ENCODE results near the gene CDH5. TPM values are rescaled to one million over a fixed set of nuclear protein-coding genes. Genes with fewer than 3 reads are reported as not detected.

The CDH5 gene
- polyA plus RNA-seq, 1 donor (not counting 4 experiments of a cell fraction or from before 2014, with no cell fraction given) = 0.05 TPM

DNA sequence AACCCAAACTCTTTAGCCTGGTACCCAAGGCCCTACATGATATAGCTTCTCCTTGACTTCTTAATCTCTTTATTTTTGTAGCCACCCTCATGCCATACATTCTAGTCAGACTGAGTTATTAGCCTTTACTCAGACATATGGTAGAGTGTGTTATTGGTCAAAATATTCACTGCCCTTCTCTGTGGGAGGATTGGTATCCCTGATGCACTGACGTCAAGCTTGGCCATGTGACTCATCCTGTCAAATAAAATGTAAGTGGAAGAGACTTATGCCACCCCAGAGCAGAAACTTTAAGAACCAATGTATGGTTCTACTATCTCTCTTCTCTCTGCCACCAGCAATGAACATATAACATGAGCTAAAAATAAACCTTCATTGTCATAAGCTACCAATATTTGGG, 48.4 kb downstream of the CDH5 start:
- dilution Hi-C loops (cut with MboI; ENCODE audit: extremely low pct_ligation_motif_present, low sequenced_read_pairs) = no loop called here
- DNase-seq (ENCODE audit: low read depth, low spot score) = no peak
- no peaks in the 10 kb centered on the region for H3K79me2 ChIP-seq (ENCODE audit: control insufficient read depth, insufficient read depth, low read length)

DNA sequence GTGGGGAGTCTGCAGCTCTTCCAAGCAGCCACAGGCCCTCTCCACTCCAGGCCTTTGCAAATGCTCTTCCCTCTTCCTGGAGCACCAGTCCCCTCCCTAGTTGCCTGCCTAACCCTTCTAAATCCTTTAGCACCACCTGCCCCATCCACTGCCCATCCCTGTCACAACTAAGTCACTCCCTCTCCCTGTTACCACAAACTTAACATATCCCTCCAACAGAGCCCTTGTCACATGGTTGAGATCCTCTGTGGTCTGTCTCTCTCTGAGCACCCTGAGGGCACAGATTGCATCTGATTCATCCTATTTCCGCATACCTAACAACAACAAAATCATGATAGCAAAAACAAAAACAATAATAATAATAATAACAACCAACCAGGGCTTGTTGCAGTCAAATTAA, 49.6 kb downstream of the CDH5 start:
- no peak overlapping the region for H3K4me3 ChIP-seq (ENCODE audit: control insufficient read depth in 2 of 3, extremely low read depth in 1 of 3, insufficient read depth in 2 of 3, low read depth in 1 of 3, low read length in 3 of 3)
- H3K27me3 ChIP-seq (ENCODE audit: control insufficient read depth, extremely low read depth, insufficient read depth, low read length) = no peaks in the 10 kb centered on the region
- no peak for DNase-seq (ENCODE audit: low read depth, low spot score)
- TF ChIP-seq CTCF (optimal IDR thresholded peaks at IDR 0.05 in 1 of 3, IDR thresholded peaks at IDR 0.05 in 1 of 3, conservative IDR thresholded peaks at IDR 0.05 in 1 of 3; ENCODE audit: extremely low read depth in 1 of 3, insufficient read depth in 2 of 3, low read length in 3 of 3) = no peak
- TF ChIP-seq EZH2 (IDR thresholded peaks at IDR 0.05; ENCODE audit: low read length) = no peak
- H3K4me2 ChIP-seq (ENCODE audit: control insufficient read depth, extremely low read depth, insufficient read depth, low read depth, low read length) = no peak overlapping the region
- no peak for FAIRE-seq
- no peak overlapping the region for H2AFZ ChIP-seq (ENCODE audit: control insufficient read depth, low read length)
- H3K79me2 ChIP-seq (ENCODE audit: control insufficient read depth, insufficient read depth, low read length) = no peaks in the 10 kb centered on the region
- no peaks in the 10 kb centered on the region for H3K9me3 ChIP-seq (ENCODE audit: control insufficient read depth, low read depth, low read length)
- H3K36me3 ChIP-seq (ENCODE audit: control insufficient read depth in 2 of 2, extremely low read depth in 1 of 2, insufficient read depth in 2 of 2, low read length in 2 of 2) = no peaks in the 10 kb centered on the region
- H4K20me1 ChIP-seq (ENCODE audit: control insufficient read depth, extremely low read depth, insufficient read depth, low read length) = no peaks in the 10 kb centered on the region
- H3K27ac ChIP-seq (ENCODE audit: control insufficient read depth, insufficient read depth, low read length) = no peak overlapping the region
- dilution Hi-C loops (cut with MboI; ENCODE audit: extremely low pct_ligation_motif_present, low sequenced_read_pairs) = no loop called here
- no peaks in the 10 kb centered on the region for H3K9me1 ChIP-seq (ENCODE audit: control insufficient read depth, extremely low read depth, insufficient read depth, low read length)
- H3K9ac ChIP-seq (ENCODE audit: control insufficient read depth, extremely low read depth, insufficient read depth, low read length) = no peak overlapping the region
- peaks cover 11% of the 10 kb centered on the region for H3K4me1 ChIP-seq (ENCODE audit: control insufficient read depth, extremely low read depth, insufficient read depth, low read length)

More for the DNA sequence above, 48.4 kb downstream of the CDH5 start:
- Histone ChIP-seq H3K36me3 (ENCODE audit: control insufficient read depth in 2 of 2, extremely low read depth in 1 of 2, insufficient read depth in 2 of 2, low read length in 2 of 2) (no peaks in the 10 kb centered on the region), H3K9me1 (ENCODE audit: control insufficient read depth, extremely low read depth, insufficient read depth, low read length) (no peaks in the 10 kb centered on the region), H3K9me3 (ENCODE audit: control insufficient read depth, low read depth, low read length) (no peaks in the 10 kb centered on the region), H4K20me1 (ENCODE audit: control insufficient read depth, extremely low read depth, insufficient read depth, low read length) (no peaks in the 10 kb centered on the region), H3K4me3 (ENCODE audit: control insufficient read depth in 2 of 3, extremely low read depth in 1 of 3, insufficient read depth in 2 of 3, low read depth in 1 of 3, low read length in 3 of 3) (no peak overlapping the region), H3K27me3 (ENCODE audit: control insufficient read depth, extremely low read depth, insufficient read depth, low read length) (no peaks in the 10 kb centered on the region), H3K9ac (ENCODE audit: control insufficient read depth, extremely low read depth, insufficient read depth, low read length) (no peak overlapping the region), H3K4me2 (ENCODE audit: control insufficient read depth, extremely low read depth, insufficient read depth, low read depth, low read length) (no peak overlapping the region), H3K27ac (ENCODE audit: control insufficient read depth, insufficient read depth, low read length) (no peak overlapping the region), H2AFZ (ENCODE audit: control insufficient read depth, low read length) (no peak overlapping the region), H3K4me1 (ENCODE audit: control insufficient read depth, extremely low read depth, insufficient read depth, low read length) (peaks cover 11% of the 10 kb centered on the region)
- FAIRE-seq = no peak
- TF ChIP-seq CTCF (optimal IDR thresholded peaks at IDR 0.05 in 1 of 3, IDR thresholded peaks at IDR 0.05 in 1 of 3, conservative IDR thresholded peaks at IDR 0.05 in 1 of 3; ENCODE audit: extremely low read depth in 1 of 3, insufficient read depth in 2 of 3, low read length in 3 of 3) (no peak), EZH2 (IDR thresholded peaks at IDR 0.05; ENCODE audit: low read length) (no peak)

Measured in keratinocyte (primary cell).